C4-2B (cell line): Measurements from ENCODE around the gene GRIK2.

Experiments used
- CTCF ChIP-seq: fragments of 450-650 bp; conservative IDR thresholded peaks from 2 replicates; pipeline ENCODE4 v1.5.1; 2017; ENCODE audit warnings: mild to moderate bottlenecking
- ZFX ChIP-seq: fragments of 450-650 bp; IDR thresholded peaks from 2 replicates; pipeline ENCODE4 v1.6.1; 2017

DNA sequence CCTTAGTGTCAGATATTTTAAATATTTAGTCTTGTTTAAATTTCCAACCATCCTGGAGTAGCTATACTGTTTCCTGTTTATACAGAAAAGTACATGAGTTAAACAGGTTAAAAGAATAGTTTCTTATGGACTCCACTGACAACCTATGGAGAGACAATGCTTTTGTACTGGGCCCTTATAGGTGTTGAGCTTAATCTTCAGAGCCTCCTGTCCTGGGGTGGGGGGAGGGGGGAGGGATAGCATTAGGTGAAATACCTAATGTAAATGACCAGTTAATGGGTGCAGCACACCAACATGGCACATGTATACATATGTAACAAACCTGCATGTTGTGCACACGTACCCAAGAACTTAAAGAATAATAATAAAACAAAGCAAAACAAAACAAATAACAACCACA lies 322.9 kb downstream of the GRIK2 start:
- TF ChIP-seq CTCF (no peak), ZFX (no peak)
